Measurements from ENCODE around the gene OTX2.

The OTX2 gene

GRCh38 chr14:56801920-56802319 lies 8.4 kb downstream of the OTX2 start:
- H4K20me1 ChIP-seq (ENCODE audit: insufficient read depth, low read length) = no peaks in the 10 kb centered on the region
- no peak overlapping the region for H3K4me3 ChIP-seq (ENCODE audit: low read length)
- H3K4me2 ChIP-seq (ENCODE audit: low read depth, low read length) = no peak overlapping the region
- H3K27ac ChIP-seq (ENCODE audit: low read length) = no peak overlapping the region
- H3K4me1 ChIP-seq (ENCODE audit: low read length) = no peaks in the 10 kb centered on the region
- no peaks in the 10 kb centered on the region for H3K9me2 ChIP-seq (replicated peaks; ENCODE audit: insufficient read depth, low read length)
- no peaks in the 10 kb centered on the region for H3K27me3 ChIP-seq (replicated peaks; ENCODE audit: insufficient read depth, low read length)
- no peaks in the 10 kb centered on the region for H3K9me3 ChIP-seq (replicated peaks; ENCODE audit: insufficient read depth, low read length)
- no peaks in the 10 kb centered on the region for H3F3A ChIP-seq (ENCODE audit: insufficient read depth, low read length)
- no peak overlapping the region for H3K9ac ChIP-seq (ENCODE audit: low read length)
- DNase-seq = no peak
- TF ChIP-seq EZH2phosphoT487 (IDR thresholded peaks at IDR 0.05; ENCODE audit: low read length) (no peak), EZH2 (optimal IDR thresholded peaks at IDR 0.05; ENCODE audit: low read depth, low read length) (no peak), CTCF (IDR thresholded peaks at IDR 0.05; ENCODE audit: low read length) (no peak)
- no peak overlapping the region for H2AFZ ChIP-seq (ENCODE audit: low read length)
- H3K36me3 ChIP-seq (replicated peaks; ENCODE audit: insufficient read depth, low read length) = no peaks in the 10 kb centered on the region
- H3K79me2 ChIP-seq (ENCODE audit: low read length) = no peaks in the 10 kb centered on the region

GRCh38 chr14:56799343-56799645 lies 11.0 kb downstream of the OTX2 start:
- Histone ChIP-seq H3K9ac (ENCODE audit: low read length) (no peak overlapping the region), H3K4me2 (ENCODE audit: low read depth, low read length) (no peak overlapping the region), H3F3A (ENCODE audit: insufficient read depth, low read length) (no peaks in the 10 kb centered on the region), H2AFZ (ENCODE audit: low read length) (no peak overlapping the region), H3K79me2 (ENCODE audit: low read length) (no peaks in the 10 kb centered on the region), H3K4me1 (ENCODE audit: low read length) (no peaks in the 10 kb centered on the region), H3K9me3 (replicated peaks; ENCODE audit: insufficient read depth, low read length) (no peaks in the 10 kb centered on the region), H3K27me3 (replicated peaks; ENCODE audit: insufficient read depth, low read length) (no peaks in the 10 kb centered on the region), H3K27ac (ENCODE audit: low read length) (no peak overlapping the region), H3K9me2 (replicated peaks; ENCODE audit: insufficient read depth, low read length) (no peaks in the 10 kb centered on the region), H3K36me3 (replicated peaks; ENCODE audit: insufficient read depth, low read length) (no peaks in the 10 kb centered on the region), H3K4me3 (ENCODE audit: low read length) (no peak overlapping the region), H4K20me1 (ENCODE audit: insufficient read depth, low read length) (no peaks in the 10 kb centered on the region)
- DNase-seq = no peak
- TF ChIP-seq EZH2phosphoT487 (IDR thresholded peaks at IDR 0.05; ENCODE audit: low read length) = no peak
- TF ChIP-seq CTCF (IDR thresholded peaks at IDR 0.05; ENCODE audit: low read length) = no peak
- no peak for TF ChIP-seq EZH2 (optimal IDR thresholded peaks at IDR 0.05; ENCODE audit: low read depth, low read length)

GRCh38 chr14:56798447-56799342 lies 11.6 kb downstream of the OTX2 start:
- Histone ChIP-seq H3K9ac (ENCODE audit: low read length) (no peak overlapping the region), H3K79me2 (ENCODE audit: low read length) (no peaks in the 10 kb centered on the region), H3F3A (ENCODE audit: insufficient read depth, low read length) (no peaks in the 10 kb centered on the region), H3K27ac (ENCODE audit: low read length) (no peak overlapping the region), H3K27me3 (replicated peaks; ENCODE audit: insufficient read depth, low read length) (no peaks in the 10 kb centered on the region), H4K20me1 (ENCODE audit: insufficient read depth, low read length) (no peaks in the 10 kb centered on the region), H3K4me1 (ENCODE audit: low read length) (no peaks in the 10 kb centered on the region), H3K9me2 (replicated peaks; ENCODE audit: insufficient read depth, low read length) (no peaks in the 10 kb centered on the region), H3K36me3 (replicated peaks; ENCODE audit: insufficient read depth, low read length) (no peaks in the 10 kb centered on the region), H3K4me3 (ENCODE audit: low read length) (no peak overlapping the region), H2AFZ (ENCODE audit: low read length) (no peak overlapping the region), H3K9me3 (replicated peaks; ENCODE audit: insufficient read depth, low read length) (no peaks in the 10 kb centered on the region), H3K4me2 (ENCODE audit: low read depth, low read length) (no peak overlapping the region)
- no peak for DNase-seq
- TF ChIP-seq EZH2phosphoT487 (IDR thresholded peaks at IDR 0.05; ENCODE audit: low read length) (no peak), CTCF (IDR thresholded peaks at IDR 0.05; ENCODE audit: low read length) (no peak), EZH2 (optimal IDR thresholded peaks at IDR 0.05; ENCODE audit: low read depth, low read length) (no peak)

Data from MM.1S (cell line).